Neural crest cell (in vitro differentiated cells): ENCODE data around the gene TNKS2. TPM values are rescaled to one million over a fixed set of nuclear protein-coding genes. Genes with fewer than 3 reads are reported as not detected.

ENCODE experiments used
- DNase-seq: peaks from one replicate; pipeline ENCODE4 v3.0.0; 2021; ENCODE audit warnings: low read depth, mixed read lengths, low spot score
- H3K27ac Mint-ChIP-seq: one replicate; pipeline ENCODE4 v1.8.0; 2021; ENCODE audit warnings: mild to moderate bottlenecking, mixed read lengths; ENCODE audit not compliant: unreplicated experiment
- H3K27me3 Mint-ChIP-seq: 2 replicates; pipeline ENCODE4 v1.8.0; 2021; ENCODE audit warnings: low read depth, mild to moderate bottlenecking, mixed read lengths
- H3K36me3 Mint-ChIP-seq: 2 replicates; pipeline ENCODE4 v1.8.0; 2021; ENCODE audit warnings: low read depth, mild to moderate bottlenecking, mixed read lengths
- H3K4me1 Mint-ChIP-seq: 2 replicates; pipeline ENCODE4 v1.8.0; 2021; ENCODE audit warnings: mixed read lengths
- H3K4me3 Mint-ChIP-seq: one replicate; pipeline ENCODE4 v1.8.0; 2021; ENCODE audit warnings: mild to moderate bottlenecking, mixed read lengths
- H3K9me3 Mint-ChIP-seq: 2 replicates; pipeline ENCODE4 v1.8.0; 2021; ENCODE audit warnings: mixed read lengths
- CTCF ChIP-seq: fragments of 200-600 bp; sonication (generic); conservative IDR thresholded peaks from 2 replicates; pipeline ENCODE4 v1.5.0; 2021; ENCODE audit warnings: antibody characterized with exemption, mild to moderate bottlenecking
- total RNA-seq: library from RNA; stranded (reverse); gene quantifications from 2 replicates; pipeline ENCODE4 v1.2.1, GENCODE V29; 2021

The TNKS2 gene
- total RNA-seq, 1 donor from 2014 or later, result 44.5 TPM

DNA sequence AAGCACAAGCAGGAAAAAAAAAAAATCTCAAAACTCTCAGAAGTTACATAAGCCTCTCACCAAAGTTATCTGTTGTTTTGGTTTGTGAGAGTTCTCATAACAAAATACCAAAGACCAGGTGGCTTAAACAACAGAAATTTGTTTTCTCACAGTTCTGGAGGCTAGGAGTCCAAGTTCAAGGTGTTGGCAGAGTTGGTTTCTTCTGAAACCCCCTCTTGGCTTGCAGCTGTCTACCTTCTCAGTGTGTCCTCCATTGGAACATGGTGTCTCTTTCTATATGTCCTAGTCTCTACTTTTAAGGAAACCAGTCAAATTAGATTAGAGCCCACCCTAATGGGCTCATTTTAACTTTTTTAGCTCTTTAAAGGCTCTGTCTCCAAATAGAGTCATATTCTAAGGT, 44.9 kb downstream of the TNKS2 start:
- DNase-seq, result no peak
- Mint-ChIP-seq H3K4me3 (no peak overlapping the region), H3K27ac (no peak overlapping the region), H3K4me1 (no peaks in the 10 kb centered on the region), H3K27me3 (no peaks in the 10 kb centered on the region), H3K9me3 (no peaks in the 10 kb centered on the region), H3K36me3 (peaks cover 21% of the 10 kb centered on the region)
- TF ChIP-seq CTCF, result no peak

DNA sequence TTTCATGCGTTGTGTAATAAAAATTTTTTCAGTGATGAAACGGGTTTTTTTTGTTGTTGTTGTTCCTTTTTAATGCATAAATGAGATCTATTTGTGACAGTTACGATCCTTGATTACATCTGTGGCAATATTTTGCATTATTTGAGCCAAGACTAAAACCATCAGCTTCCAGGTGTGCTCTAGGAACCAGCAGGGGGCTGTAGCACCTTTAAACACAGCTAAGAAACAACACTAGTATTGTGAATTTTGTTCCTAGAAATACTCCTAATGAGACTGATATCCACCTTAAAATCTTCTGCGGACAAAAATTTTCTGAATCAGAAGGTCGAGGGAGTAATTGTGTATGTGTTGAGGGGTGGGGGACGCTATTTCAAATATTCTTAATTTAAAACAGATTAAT, 58.4 kb downstream of the TNKS2 start:
- H3K4me1 Mint-ChIP-seq, result peaks cover 9% of the 10 kb centered on the region
- DNase-seq, result no peak
- H3K4me3 Mint-ChIP-seq, result no peak overlapping the region
- H3K27me3 Mint-ChIP-seq, result no peaks in the 10 kb centered on the region
- TF ChIP-seq CTCF, result peak; percentile 66
- peaks cover 20% of the 10 kb centered on the region for H3K36me3 Mint-ChIP-seq
- no peak overlapping the region for H3K27ac Mint-ChIP-seq
- no peaks in the 10 kb centered on the region for H3K9me3 Mint-ChIP-seq

GRCh38 chr10:91860885-91861284, 62.7 kb downstream of the TNKS2 start:
- peaks cover 14% of the 10 kb centered on the region for H3K4me1 Mint-ChIP-seq
- H3K9me3 Mint-ChIP-seq, result no peaks in the 10 kb centered on the region
- TF ChIP-seq CTCF, result no peak
- no peaks in the 10 kb centered on the region for H3K27me3 Mint-ChIP-seq
- H3K36me3 Mint-ChIP-seq, result peaks cover 20% of the 10 kb centered on the region
- no peak overlapping the region for H3K4me3 Mint-ChIP-seq
- peak overlapping the region; percentile 60 for H3K27ac Mint-ChIP-seq
- DNase-seq, result no peak

DNA sequence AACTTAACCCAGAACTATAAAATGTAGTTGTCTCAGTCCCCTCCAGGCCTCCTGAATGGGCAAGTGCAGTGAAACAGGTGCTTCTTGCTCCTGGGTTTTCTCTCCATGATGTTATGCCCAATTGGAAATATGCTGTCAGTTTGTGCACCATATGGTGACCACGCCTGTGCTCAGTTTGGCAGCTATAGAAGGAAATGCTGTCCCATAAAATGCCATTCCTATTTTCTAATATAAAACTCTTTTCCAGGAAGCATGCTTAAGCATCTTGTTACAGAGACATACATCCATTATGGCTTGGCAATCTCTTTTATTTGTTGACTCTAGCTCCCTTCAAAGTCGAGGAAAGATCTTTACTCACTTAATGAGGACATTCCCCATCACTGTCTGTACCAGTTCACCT, 65.9 kb downstream of the TNKS2 start:
- Mint-ChIP-seq H3K36me3 (peaks cover 8% of the 10 kb centered on the region), H3K4me3 (no peak overlapping the region), H3K9me3 (no peaks in the 10 kb centered on the region), H3K4me1 (peaks cover 27% of the 10 kb centered on the region), H3K27me3 (no peaks in the 10 kb centered on the region), H3K27ac (no peak overlapping the region)
- no peak for DNase-seq
- no peak for TF ChIP-seq CTCF

DNA sequence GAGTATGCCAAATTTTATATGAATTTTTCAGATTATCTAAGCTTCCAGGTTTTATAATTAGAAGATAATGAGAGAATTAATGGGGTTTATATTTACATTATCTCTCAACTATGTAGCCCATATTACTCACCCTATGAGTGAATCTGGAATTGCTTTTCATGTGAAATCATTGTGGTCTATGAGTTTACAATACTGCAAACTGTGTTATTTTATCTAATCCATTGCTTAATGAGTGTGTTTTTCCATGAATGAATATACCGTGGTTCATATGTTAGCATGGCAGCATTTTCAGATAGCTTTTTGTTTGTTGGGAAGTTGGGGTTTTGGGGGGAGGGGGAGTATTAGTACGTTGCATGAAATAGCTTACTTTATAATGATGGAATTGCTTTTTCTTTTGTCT, 66.5 kb downstream of the TNKS2 start:
- no peak overlapping the region for H3K27ac Mint-ChIP-seq
- H3K9me3 Mint-ChIP-seq, result no peaks in the 10 kb centered on the region

More for the DNA sequence above, 66.5 kb downstream of the TNKS2 start:
- TF ChIP-seq CTCF, result no peak
- H3K27me3 Mint-ChIP-seq, result no peaks in the 10 kb centered on the region
- peaks cover 31% of the 10 kb centered on the region for H3K4me1 Mint-ChIP-seq
- H3K4me3 Mint-ChIP-seq, result no peak overlapping the region
- peaks cover 8% of the 10 kb centered on the region for H3K36me3 Mint-ChIP-seq
- no peak for DNase-seq
